NT2/D1 (cell line): ENCODE results near the gene SLCO4A1.

ENCODE experiments used
- DNase-seq: peaks from one replicate; pipeline ENCODE4 v3.0.0-alpha.2; 2011; ENCODE audit warnings: low read depth, low spot score
- H3K27me3 ChIP-seq: 2 replicates; pipeline ENCODE4 v1.6.0; 2011; ENCODE audit warnings: mild to moderate bottlenecking; ENCODE audit not compliant: insufficient read length, insufficient read depth
- H3K36me3 ChIP-seq: 2 replicates; pipeline ENCODE4 v1.6.1; 2011; ENCODE audit warnings: mild to moderate bottlenecking, low read length, mixed read lengths; ENCODE audit not compliant: insufficient read depth, insufficient read length
- H3K4me1 ChIP-seq: 2 replicates; pipeline ENCODE4 v1.5.1; 2011; ENCODE audit not compliant: insufficient read depth, insufficient read length
- H3K4me3 ChIP-seq: 2 replicates; pipeline ENCODE4 v1.5.1; 2011; ENCODE audit warnings: low read depth; ENCODE audit not compliant: insufficient read length
- H3K9ac ChIP-seq: 2 replicates; pipeline ENCODE4 v1.6.0; 2011; ENCODE audit warnings: low read depth; ENCODE audit not compliant: insufficient read length
- H3K9me3 ChIP-seq: 2 replicates; pipeline ENCODE4 v1.5.1; 2011; ENCODE audit warnings: mild to moderate bottlenecking, low read length; ENCODE audit not compliant: insufficient read depth
- SUZ12 ChIP-seq: IDR thresholded peaks from 2 replicates; pipeline ENCODE4 v1.6.1; 2011; ENCODE audit not compliant: insufficient read length, insufficient read depth; ENCODE audit errors: extremely low read depth
- YY1 ChIP-seq: IDR thresholded peaks from 2 replicates; pipeline ENCODE4 v1.6.1; 2011; ENCODE audit not compliant: insufficient read length, insufficient read depth
- ZNF274 ChIP-seq: IDR thresholded peaks from 2 replicates; pipeline ENCODE4 v1.6.1; 2011; ENCODE audit warnings: mild to moderate bottlenecking, low read depth, low read length

Gene SLCO4A1

GRCh38 chr20:62621251-62622110 is 20.8 kb upstream of the SLCO4A1 start:
- no peak for DNase-seq
- H3K9me3 ChIP-seq = no peaks in the 10 kb centered on the region
- no peaks in the 10 kb centered on the region for H3K36me3 ChIP-seq
- peak overlapping the region; percentile 6 for H3K9ac ChIP-seq
- no peak overlapping the region for H3K4me3 ChIP-seq
- H3K27me3 ChIP-seq = no peaks in the 10 kb centered on the region
- peaks cover 39% of the 10 kb centered on the region for H3K4me1 ChIP-seq
- TF ChIP-seq YY1 (no peak), SUZ12 (no peak), ZNF274 (no peak)

GRCh38 chr20:62622178-62622876 is 20.0 kb upstream of the SLCO4A1 start:
- Histone ChIP-seq H3K4me3 (no peak overlapping the region), H3K36me3 (no peaks in the 10 kb centered on the region), H3K4me1 (peaks cover 39% of the 10 kb centered on the region), H3K9ac (no peak overlapping the region), H3K9me3 (no peaks in the 10 kb centered on the region), H3K27me3 (no peaks in the 10 kb centered on the region)
- TF ChIP-seq YY1 = no peak
- DNase-seq = no peak

- no peak for TF ChIP-seq ZNF274
- no peak for TF ChIP-seq YY1
- TF ChIP-seq SUZ12 = no peak
- no peaks in the 10 kb centered on the region for H3K36me3 ChIP-seq
- H3K9ac ChIP-seq = peak overlapping the region; percentile 64
- H3K27me3 ChIP-seq = no peaks in the 10 kb centered on the region
- H3K4me3 ChIP-seq = no peak overlapping the region
- H3K9me3 ChIP-seq = peaks cover 5% of the 10 kb centered on the region; the same call in 1 of the 2 replicates
- H3K4me1 ChIP-seq = peaks cover 37% of the 10 kb centered on the region
- no peak for DNase-seq
These were observed 19.3 kb upstream of the SLCO4A1 start for GRCh38 chr20:62622877-62623487.

GRCh38 chr20:62623488-62624324 is 18.6 kb upstream of the SLCO4A1 start:
- peak overlapping the region; percentile 15 for H3K4me3 ChIP-seq
- DNase-seq = peak; percentile 81
- no peaks in the 10 kb centered on the region for H3K36me3 ChIP-seq
- peaks cover 41% of the 10 kb centered on the region for H3K4me1 ChIP-seq
- no peaks in the 10 kb centered on the region for H3K27me3 ChIP-seq
- H3K9ac ChIP-seq = peak overlapping the region; percentile 75
- TF ChIP-seq SUZ12 (no peak), ZNF274 (no peak), YY1 (no peak)
- peaks cover 6% of the 10 kb centered on the region; the same call in 1 of the 2 replicates for H3K9me3 ChIP-seq

GRCh38 chr20:62624325-62624690 is 18.0 kb upstream of the SLCO4A1 start:
- Histone ChIP-seq H3K36me3 (no peaks in the 10 kb centered on the region), H3K4me1 (peaks cover 35% of the 10 kb centered on the region), H3K9ac (peak overlapping the region; percentile 75), H3K4me3 (peak overlapping the region; percentile 15), H3K9me3 (peaks cover 6% of the 10 kb centered on the region; the same call in 1 of the 2 replicates), H3K27me3 (no peaks in the 10 kb centered on the region)
- DNase-seq = no peak
- TF ChIP-seq ZNF274 (no peak), YY1 (no peak), SUZ12 (no peak)

- no peak overlapping the region for H3K9ac ChIP-seq
- H3K4me3 ChIP-seq = no peak overlapping the region
- peaks cover 35% of the 10 kb centered on the region for H3K4me1 ChIP-seq
- TF ChIP-seq YY1 (no peak), ZNF274 (no peak), SUZ12 (no peak)
- H3K27me3 ChIP-seq = no peaks in the 10 kb centered on the region
- H3K36me3 ChIP-seq = no peaks in the 10 kb centered on the region
- no peak for DNase-seq
- H3K9me3 ChIP-seq = peaks cover 6% of the 10 kb centered on the region; the same call in 1 of the 2 replicates
These were observed 17.4 kb upstream of the SLCO4A1 start for GRCh38 chr20:62624719-62625453.
